Measurements from ENCODE around the gene EFCAB5. TPM values are rescaled to one million over a fixed set of nuclear protein-coding genes. Genes with fewer than 3 reads are reported as not detected.

The EFCAB5 gene
- total RNA-seq, 2 donors from 2014 or later: not detected

DNA sequence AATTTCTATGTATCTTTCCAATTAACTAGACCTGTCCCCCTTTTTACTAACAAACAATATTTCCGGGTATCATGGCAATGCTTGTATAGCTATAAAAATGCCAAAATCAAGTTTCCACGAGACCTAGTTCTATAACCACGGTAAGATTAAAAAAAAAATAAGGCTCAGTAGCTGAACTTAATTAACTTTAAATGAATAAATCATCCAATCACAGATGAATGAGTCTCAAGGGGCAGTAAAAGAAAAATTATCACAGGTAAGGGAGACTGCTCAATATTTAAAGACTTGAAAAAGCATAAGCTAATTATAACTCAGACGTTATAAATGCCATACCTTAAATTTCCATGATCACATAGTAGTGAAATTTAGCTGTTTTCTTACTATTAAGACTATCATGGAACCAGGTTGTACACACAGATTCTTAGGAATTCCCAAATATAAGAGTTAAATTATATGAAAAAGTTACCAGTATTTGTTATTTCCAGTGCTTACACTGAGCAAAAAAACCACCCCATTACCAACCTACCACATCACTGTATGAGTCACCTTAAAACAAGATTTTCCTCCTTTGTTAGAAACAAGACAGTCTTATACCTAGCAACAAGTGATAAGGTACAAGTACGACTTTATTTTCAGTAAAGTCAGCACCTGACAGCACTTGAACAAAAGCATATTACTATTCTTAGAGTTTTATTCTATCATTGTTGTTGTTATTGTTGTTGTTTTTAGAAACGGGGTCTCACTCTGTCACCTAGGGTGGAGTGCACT lies 32.0 kb upstream of the EFCAB5 start:
- Histone ChIP-seq H3K9ac (ENCODE audit: extremely low read depth, low read length, poor library complexity, severe bottlenecking) (no peak overlapping the region), H3K27ac (ENCODE audit: low read depth, low read length) (no peak overlapping the region), H3K27me3 (ENCODE audit: control insufficient read depth, insufficient read depth, low read length, poor library complexity, severe bottlenecking) (no peaks in the 10 kb centered on the region), H3K4me1 (ENCODE audit: control insufficient read depth, insufficient read depth, low read length) (no peaks in the 10 kb centered on the region), H3K36me3 (ENCODE audit: control insufficient read depth, insufficient read depth, low read length) (no peaks in the 10 kb centered on the region), H3K4me3 (ENCODE audit: low read length) (no peak overlapping the region), H3K9me3 (ENCODE audit: control insufficient read depth, low read length) (peaks cover 22% of the 10 kb centered on the region)
- 90 to 97% methylated on average over 2 to 6 of the region's 6 CpGs for WGBS, 2 experiments (ENCODE audit: insufficient coverage in 1 of 2, insufficient read length in 1 of 2)
- TF ChIP-seq, protein P1, sequence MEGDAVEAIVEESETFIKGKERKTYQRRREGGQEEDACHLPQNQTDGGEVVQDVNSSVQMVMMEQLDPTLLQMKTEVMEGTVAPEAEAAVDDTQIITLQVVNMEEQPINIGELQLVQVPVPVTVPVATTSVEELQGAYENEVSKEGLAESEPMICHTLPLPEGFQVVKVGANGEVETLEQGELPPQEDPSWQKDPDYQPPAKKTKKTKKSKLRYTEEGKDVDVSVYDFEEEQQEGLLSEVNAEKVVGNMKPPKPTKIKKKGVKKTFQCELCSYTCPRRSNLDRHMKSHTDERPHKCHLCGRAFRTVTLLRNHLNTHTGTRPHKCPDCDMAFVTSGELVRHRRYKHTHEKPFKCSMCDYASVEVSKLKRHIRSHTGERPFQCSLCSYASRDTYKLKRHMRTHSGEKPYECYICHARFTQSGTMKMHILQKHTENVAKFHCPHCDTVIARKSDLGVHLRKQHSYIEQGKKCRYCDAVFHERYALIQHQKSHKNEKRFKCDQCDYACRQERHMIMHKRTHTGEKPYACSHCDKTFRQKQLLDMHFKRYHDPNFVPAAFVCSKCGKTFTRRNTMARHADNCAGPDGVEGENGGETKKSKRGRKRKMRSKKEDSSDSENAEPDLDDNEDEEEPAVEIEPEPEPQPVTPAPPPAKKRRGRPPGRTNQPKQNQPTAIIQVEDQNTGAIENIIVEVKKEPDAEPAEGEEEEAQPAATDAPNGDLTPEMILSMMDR (conservative IDR thresholded peaks at IDR 0.05): no peak
- Mint-ChIP-seq H3K4me3 (no peak overlapping the region), H3K9me3 (peaks cover 25% of the 10 kb centered on the region), H3K36me3 (ENCODE audit: low read depth) (peaks cover 13% of the 10 kb centered on the region), H3K27me3 (ENCODE audit: insufficient read depth) (no peaks in the 10 kb centered on the region), H3K4me1 (no peaks in the 10 kb centered on the region), H3K27ac (no peak overlapping the region)
- DNase-seq: no peak

DNA sequence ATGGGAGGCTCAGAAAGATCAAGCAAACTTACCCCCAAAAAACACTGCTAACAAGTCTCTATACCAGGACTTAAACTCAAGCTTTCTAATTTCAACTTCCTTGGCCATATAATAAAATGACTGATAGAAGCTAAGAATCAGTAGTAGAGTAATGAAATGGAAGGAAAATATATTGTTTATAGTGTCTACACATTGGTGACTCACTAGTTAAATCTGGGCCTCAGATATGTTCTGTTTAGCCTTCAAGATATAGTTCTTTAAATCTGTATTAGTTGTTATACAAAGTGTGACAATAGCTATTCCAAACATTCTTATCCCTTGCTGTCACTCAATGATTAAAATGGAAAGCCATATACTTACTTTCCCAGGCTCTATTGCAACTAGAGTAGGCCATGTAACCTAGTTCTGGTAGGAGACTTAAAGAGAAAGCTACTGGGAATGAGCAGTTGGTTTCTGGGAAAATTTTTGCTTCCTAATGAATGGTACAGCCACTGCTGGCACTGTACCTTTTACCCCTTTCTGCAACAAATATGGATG lies 29.7 kb upstream of the EFCAB5 start:
- H3K4me3 ChIP-seq (ENCODE audit: low read length): no peak overlapping the region
- no peak overlapping the region for H3K27ac ChIP-seq (ENCODE audit: low read depth, low read length)
- no peaks in the 10 kb centered on the region for H3K4me1 Mint-ChIP-seq
- peaks cover 6% of the 10 kb centered on the region for H3K9me3 ChIP-seq (ENCODE audit: control insufficient read depth, low read length)
- no peak for DNase-seq
- no peaks in the 10 kb centered on the region for H3K27me3 ChIP-seq (ENCODE audit: control insufficient read depth, insufficient read depth, low read length, poor library complexity, severe bottlenecking)
- peaks cover 7% of the 10 kb centered on the region for H3K9me3 Mint-ChIP-seq
- no peaks in the 10 kb centered on the region for H3K27me3 Mint-ChIP-seq (ENCODE audit: insufficient read depth)
- H3K4me1 ChIP-seq (ENCODE audit: control insufficient read depth, insufficient read depth, low read length): no peaks in the 10 kb centered on the region
- H3K36me3 ChIP-seq (ENCODE audit: control insufficient read depth, insufficient read depth, low read length): no peaks in the 10 kb centered on the region
- no peak overlapping the region for H3K27ac Mint-ChIP-seq
- peaks cover 5% of the 10 kb centered on the region for H3K36me3 Mint-ChIP-seq (ENCODE audit: low read depth)
- H3K9ac ChIP-seq (ENCODE audit: extremely low read depth, low read length, poor library complexity, severe bottlenecking): no peak overlapping the region
- no peak overlapping the region for H3K4me3 Mint-ChIP-seq
- TF ChIP-seq, protein P1 (conservative IDR thresholded peaks at IDR 0.05): no peak

DNA sequence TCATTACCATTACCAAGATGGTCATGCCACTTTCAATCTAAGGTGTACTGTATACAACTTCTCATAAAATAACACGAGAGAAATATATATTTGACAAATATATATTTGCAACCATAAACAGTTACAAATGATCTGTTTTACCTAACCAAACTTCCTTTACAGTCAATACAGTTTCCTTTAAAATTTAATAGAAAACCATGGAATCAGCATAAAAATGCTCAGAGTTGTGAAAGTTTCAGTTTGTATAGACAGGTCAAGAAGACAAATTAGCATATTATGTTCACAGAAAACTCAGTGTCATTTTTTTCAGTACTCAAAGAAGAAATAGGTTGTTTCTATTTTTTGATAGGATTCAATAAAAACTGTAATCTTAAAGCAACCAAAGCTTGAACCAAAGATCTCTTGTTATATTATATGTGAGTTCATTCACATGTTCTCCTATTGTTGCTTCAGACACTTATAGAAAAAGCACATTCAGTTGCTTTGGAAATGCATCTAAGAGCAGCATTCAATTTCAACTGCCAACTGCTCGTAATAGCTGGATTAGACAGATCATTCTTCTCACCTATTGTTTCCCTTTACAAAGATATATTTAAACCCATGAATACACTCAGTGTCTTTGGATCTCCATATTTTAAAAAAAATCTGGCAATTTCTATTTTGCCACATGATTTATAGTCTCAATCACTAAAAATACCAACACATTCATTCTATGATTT lies 26.5 kb upstream of the EFCAB5 start:
- H3K9me3 Mint-ChIP-seq: no peaks in the 10 kb centered on the region
- no peaks in the 10 kb centered on the region for H3K27me3 Mint-ChIP-seq (ENCODE audit: insufficient read depth)
- H3K4me3 Mint-ChIP-seq: no peak overlapping the region
- Histone ChIP-seq H3K36me3 (ENCODE audit: control insufficient read depth, insufficient read depth, low read length) (no peaks in the 10 kb centered on the region), H3K27ac (ENCODE audit: low read depth, low read length) (no peak overlapping the region), H3K4me1 (ENCODE audit: control insufficient read depth, insufficient read depth, low read length) (no peaks in the 10 kb centered on the region), H3K9ac (ENCODE audit: extremely low read depth, low read length, poor library complexity, severe bottlenecking) (no peak overlapping the region), H3K4me3 (ENCODE audit: low read length) (no peak overlapping the region), H3K27me3 (ENCODE audit: control insufficient read depth, insufficient read depth, low read length, poor library complexity, severe bottlenecking) (no peaks in the 10 kb centered on the region), H3K9me3 (ENCODE audit: control insufficient read depth, low read length) (no peaks in the 10 kb centered on the region)
- H3K27ac Mint-ChIP-seq: no peak overlapping the region
- H3K4me1 Mint-ChIP-seq: no peaks in the 10 kb centered on the region
- no peaks in the 10 kb centered on the region for H3K36me3 Mint-ChIP-seq (ENCODE audit: low read depth)
- TF ChIP-seq, protein P1 (conservative IDR thresholded peaks at IDR 0.05): no peak
- WGBS, 2 experiments (ENCODE audit: insufficient coverage in 1 of 2, insufficient read length in 1 of 2): 83 to 90% methylated on average over 2 of the region's 2 CpGs
- DNase-seq: no peak
